ENCODE measurements around the gene S100A6. TPM values are rescaled to one million over a fixed set of nuclear protein-coding genes. Genes with fewer than 3 reads are reported as not detected.

The S100A6 gene
- total RNA-seq = 723 and 917 TPM in 2 replicates

DNA sequence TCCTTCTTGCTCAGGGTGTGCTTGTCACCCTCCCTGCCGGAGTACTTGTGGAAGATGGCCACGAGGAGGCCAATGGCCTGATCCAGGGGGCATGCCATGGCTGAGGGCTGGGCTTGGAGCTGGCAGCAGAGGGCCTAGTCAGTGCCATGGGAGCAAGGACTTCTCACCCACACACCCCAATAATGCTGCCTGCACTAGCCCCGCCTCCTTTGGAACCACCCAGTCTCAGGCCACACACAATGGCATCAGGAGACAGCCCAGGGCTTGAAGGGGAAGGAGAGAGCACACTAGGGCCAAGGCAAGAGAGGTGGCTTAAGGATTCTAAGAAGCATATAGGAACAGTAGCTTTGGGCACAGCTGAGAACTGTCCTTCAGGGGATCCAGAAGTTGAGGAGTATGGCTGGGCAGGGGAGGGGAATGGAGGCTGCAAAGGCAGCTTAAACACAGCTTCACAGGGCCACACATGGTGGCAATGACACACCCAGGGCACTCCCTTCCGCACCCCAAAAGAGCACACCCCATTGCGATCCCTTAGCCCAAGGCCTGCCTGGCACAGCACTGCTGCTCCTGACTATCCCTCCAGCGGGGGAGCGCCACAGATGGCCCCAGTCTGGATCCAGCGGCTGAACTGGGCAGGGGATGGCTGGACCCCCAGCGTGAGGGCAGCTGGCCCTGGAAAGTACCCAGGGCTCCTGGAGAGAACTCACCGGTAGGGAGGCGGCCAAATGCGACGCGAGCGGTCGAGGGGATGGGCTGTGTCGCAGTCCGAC, at the start of gene S100A6:
TSS of gene S100A6 (minus strand) at position 750 of the 770 bp plus-strand sequence. CDS start at position 98, 652 bp downstream.

GRCh38 chr1:153565529-153566374, 30.0 kb upstream of the S100A6 start, which contains the start of gene S100A2:
S100A2 (minus strand) TSS chr1:153565844; CDS start chr1:153563877, 1,967 bp downstream.

DNA sequence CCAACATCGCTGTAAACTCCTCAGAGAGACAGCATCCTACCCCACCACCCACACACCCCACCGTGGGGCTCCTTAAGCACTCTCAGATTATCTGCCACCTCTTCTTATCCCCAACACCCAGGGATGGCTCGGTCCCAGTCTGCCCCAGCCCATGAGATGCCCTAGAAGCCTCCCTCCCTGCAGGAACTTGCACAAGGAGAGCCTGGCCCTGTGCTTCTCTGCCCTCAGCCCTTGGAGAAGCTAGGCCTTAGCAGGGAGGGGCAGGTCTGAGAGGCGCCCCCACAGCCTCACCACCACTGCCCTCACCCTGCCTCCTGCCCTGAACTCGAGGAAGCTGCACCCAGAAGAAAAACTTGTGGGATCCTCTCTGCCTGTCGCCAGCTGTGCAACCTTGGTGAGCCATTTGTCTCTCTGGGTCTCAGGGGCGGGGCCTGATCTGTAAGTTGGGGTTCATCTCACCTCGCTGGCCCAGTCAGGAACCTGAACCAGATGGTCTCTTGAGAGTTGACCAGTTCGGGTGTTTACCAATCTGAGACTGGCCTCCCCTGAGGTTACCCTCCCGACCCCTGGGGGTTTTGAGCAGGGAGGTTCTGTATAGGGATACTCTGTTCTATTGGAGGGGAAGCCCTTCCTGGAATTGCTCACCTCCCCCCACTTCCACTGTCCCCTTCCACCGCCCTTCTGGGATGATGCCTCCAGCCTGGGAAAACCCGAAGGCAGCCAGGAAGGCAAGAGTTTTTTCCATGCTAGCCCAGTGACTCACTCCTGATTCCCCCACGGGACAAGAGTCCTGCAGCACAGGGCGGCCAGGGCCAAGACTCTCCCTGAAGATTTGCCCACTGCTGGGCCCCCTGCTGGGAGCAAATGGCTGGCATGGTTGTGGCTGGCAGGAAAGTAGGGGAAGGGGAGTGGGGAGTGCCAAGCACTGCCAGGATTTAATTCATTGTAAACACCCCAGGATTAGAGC, 13.2 kb upstream of the S100A6 start, which contains the start of gene S100A3:
TSS of gene S100A3 (minus strand) at position 537 of the 967 bp plus-strand sequence. CDS start 773 bp downstream, outside the sequence.

GRCh38 chr1:153545067-153546055, 9.6 kb upstream of the S100A6 start, which contains the start of gene S100A4:
S100A4 (minus strand) TSS chr1:153545806; CDS start chr1:153544794, 1,012 bp downstream.

GRCh38 chr1:153540394-153541361, 4.9 kb upstream of the S100A6 start, which contains the start of gene S100A5:
S100A5 (minus strand) TSS chr1:153540934; CDS start chr1:153540191, 743 bp downstream.

Other genes starting within 250 kb of the S100A6 start
- gene PGLYRP3, start 223.0 kb downstream of the S100A6 start, total RNA-seq = not detected in 2 replicates
- not detected in 2 replicates for gene PGLYRP4, start 187.2 kb downstream of the S100A6 start, total RNA-seq
- gene S100A9, start 178.1 kb downstream of the S100A6 start, total RNA-seq = not detected in 2 replicates
- not detected in 2 replicates for gene S100A12, start 160.4 kb downstream of the S100A6 start, total RNA-seq
- gene S100A8, start 144.9 kb downstream of the S100A6 start, total RNA-seq = not detected in 2 replicates
- gene S100A7A, start 119.5 kb downstream of the S100A6 start, total RNA-seq = not detected in 2 replicates
- not detected in 2 replicates for gene S100A7, start 75.3 kb downstream of the S100A6 start, total RNA-seq
- not detected in 2 replicates for gene S100A5, start 4.9 kb upstream of the S100A6 start, total RNA-seq
- gene S100A4, start 9.8 kb upstream of the S100A6 start, total RNA-seq = 164 and 276 TPM in 2 replicates
- 2.0 and 3.7 TPM in 2 replicates for gene S100A3, start 13.3 kb upstream of the S100A6 start, total RNA-seq
- gene S100A2, start 29.9 kb upstream of the S100A6 start, total RNA-seq = 2.9 and 3.1 TPM in 2 replicates
- gene S100A16, start 77.1 kb upstream of the S100A6 start, total RNA-seq = 128 and 138 TPM in 2 replicates
- gene S100A14, start 80.3 kb upstream of the S100A6 start, total RNA-seq = not detected in 2 replicates
- gene S100A13, start 91.5 kb upstream of the S100A6 start, total RNA-seq = 99.6 and 142 TPM in 2 replicates
- 1.7 and 3.5 TPM in 2 replicates for gene S100A1, start 92.4 kb upstream of the S100A6 start, total RNA-seq
- 38.4 and 41.4 TPM in 2 replicates for gene CHTOP, start 98.1 kb upstream of the S100A6 start, total RNA-seq
- 44.4 and 53.4 TPM in 2 replicates for gene SNAPIN, start 122.7 kb upstream of the S100A6 start, total RNA-seq
- 165 and 169 TPM in 2 replicates for gene ILF2, start 135.0 kb upstream of the S100A6 start, total RNA-seq
- gene NPR1, start 142.7 kb upstream of the S100A6 start, total RNA-seq = under 0.01 and 0.13 TPM in 2 replicates
- 40.5 and 43.0 TPM in 2 replicates for gene INTS3, start 192.1 kb upstream of the S100A6 start, total RNA-seq
- 8.2 and 11.9 TPM in 2 replicates for gene SLC27A3, start 239.4 kb upstream of the S100A6 start, total RNA-seq